Stimulated activated CD4-positive, alpha-beta T cell treated with anti-CD3 and anti-CD28 coated beads, Interleukin-4, amount 100 ng/mL, for 48 hours (primary cell): ENCODE results near the gene MFSD11.
"Not testable (repeated sequence)": the region's sequence is repeated elsewhere in the genome, so short reads cannot be mapped to it uniquely, and the experiment has no call there.

Source experiments
- DNase-seq, 2 donors: peaks; one replicate each; pipeline ENCODE4 v3.0.0-alpha.2; 2020; ENCODE audit warnings: low read depth in 2 of 2

Gene MFSD11

GRCh38 chr17:76797241-76797840 is 59.4 kb downstream of the MFSD11 start:
- DNase-seq = no peak

GRCh38 chr17:76801706-76802105 is 63.8 kb downstream of the MFSD11 start:
- no peak for DNase-seq

DNA sequence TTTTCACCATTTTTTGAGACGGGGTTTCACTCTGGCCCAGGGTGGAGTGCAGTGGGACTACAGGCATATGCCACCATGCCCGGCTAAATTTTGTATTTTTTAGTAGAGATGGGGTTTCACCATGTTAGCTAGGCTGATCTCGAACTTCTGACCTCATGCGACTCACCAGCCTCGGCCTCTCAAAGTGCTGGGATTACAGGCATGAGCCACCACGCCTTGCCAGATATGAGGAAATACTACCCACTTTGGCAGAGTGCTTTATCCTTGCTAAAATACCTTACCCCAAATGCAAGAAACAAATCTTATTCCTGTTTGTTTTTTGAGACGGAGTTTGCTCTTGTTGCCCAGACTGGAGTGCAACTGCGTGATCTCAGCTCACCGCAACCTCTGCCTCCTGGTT is 67.4 kb downstream of the MFSD11 start:
- DNase-seq = no peak

- not testable (repeated sequence) for DNase-seq
These were observed 68.2 kb downstream of the MFSD11 start for GRCh38 chr17:76806151-76806550.

- DNase-seq = peak in 1 of 2 donors; percentile 5
These were observed 68.8 kb downstream of the MFSD11 start for GRCh38 chr17:76806767-76807166.

DNA sequence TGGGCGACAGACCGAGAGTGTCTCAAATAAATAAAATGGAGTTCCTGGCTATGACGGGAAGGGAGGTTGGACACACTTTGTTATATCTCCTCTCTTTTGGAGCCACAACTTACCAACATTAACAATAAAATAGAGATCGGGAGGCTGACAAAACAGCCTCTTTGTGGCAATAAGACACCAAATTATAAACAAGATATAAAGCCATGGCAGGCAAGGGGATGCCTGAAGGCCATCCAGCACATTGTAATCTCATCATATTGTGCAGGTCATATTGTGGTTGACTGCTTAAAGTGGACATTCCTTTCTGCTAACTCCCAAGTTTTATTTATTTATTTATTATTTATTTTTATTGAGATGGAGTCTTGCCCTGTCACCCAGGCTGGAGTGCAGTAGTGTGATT is 70.4 kb downstream of the MFSD11 start:
- no peak for DNase-seq

GRCh38 chr17:76810956-76811355 is 73.0 kb downstream of the MFSD11 start:
- no peak for DNase-seq

- no peak for DNase-seq
These were observed 73.9 kb downstream of the MFSD11 start for GRCh38 chr17:76811834-76812233.

GRCh38 chr17:76812263-76812662 is 74.3 kb downstream of the MFSD11 start:
- DNase-seq = no peak

- DNase-seq = no peak
These were observed 75.0 kb downstream of the MFSD11 start for GRCh38 chr17:76812968-76813367.

- DNase-seq = not testable (repeated sequence)
These were observed 78.1 kb downstream of the MFSD11 start for GRCh38 chr17:76815907-76816589.

- peak; percentile 27 to 37 for DNase-seq
These were observed 78.7 kb downstream of the MFSD11 start for GRCh38 chr17:76816590-76817135.

- no peak for DNase-seq
These were observed 82.1 kb downstream of the MFSD11 start for GRCh38 chr17:76820039-76820438.

GRCh38 chr17:76820561-76820960 is 82.6 kb downstream of the MFSD11 start:
- DNase-seq = no peak

- no peak for DNase-seq
These were observed 84.4 kb downstream of the MFSD11 start for GRCh38 chr17:76822184-76822778.

DNA sequence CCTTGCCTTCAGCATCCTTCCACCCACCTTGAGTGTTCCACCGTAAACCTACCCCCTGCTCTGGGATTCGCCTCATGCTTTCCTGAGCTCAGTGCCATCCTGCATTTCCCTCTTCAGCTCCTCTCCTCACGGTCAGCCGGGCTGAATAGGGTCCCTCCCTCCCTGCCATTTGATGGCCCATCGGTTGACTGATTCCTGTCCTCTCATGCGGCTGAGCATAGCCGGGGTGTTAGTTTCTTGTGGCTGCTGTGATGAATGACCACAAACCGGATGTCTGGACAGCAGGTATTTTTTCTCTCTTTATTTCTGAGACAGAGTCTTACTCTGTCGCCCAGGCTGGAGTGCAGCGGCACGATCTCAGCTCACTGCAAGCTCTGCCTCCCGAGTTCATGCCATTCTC is 86.2 kb downstream of the MFSD11 start:
- no peak for DNase-seq

DNA sequence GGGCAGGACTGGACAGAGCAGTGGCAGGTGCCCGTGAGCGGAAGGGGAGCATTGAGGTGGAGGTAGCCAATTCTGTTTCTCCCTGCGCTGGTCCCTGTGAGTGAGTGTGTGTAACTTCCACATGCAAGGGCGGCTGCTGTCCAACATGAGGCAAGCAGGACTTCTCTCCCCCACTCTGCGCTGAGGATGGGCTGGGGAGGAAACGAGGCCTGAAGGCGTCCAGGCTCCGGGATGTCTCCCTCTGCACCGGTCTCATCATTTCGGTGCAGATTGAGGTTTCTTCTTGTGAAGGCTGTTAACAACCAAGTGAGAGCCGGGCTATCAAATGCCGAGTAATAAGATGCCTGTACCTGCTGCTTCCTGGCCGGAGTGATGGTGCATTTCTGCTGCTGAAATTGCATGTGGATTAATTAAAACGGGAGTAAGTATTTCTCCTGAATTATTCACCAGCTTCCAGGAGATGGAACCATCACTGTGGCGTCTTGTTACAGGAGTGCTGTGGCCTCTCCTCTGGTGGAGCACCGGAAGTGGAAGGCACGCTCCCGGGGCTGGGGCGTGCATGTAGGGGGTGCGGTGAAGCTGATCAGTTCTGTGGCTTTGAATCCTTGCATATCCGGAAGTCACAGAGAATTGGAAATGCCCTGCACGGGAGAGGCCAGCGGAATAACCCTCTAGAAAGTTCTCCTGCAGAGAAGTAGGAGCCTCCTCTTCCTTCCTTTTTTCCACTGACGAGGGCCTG is 88.6 kb downstream of the MFSD11 start:
- DNase-seq = no peak

GRCh38 chr17:76827736-76828135 is 89.8 kb downstream of the MFSD11 start:
- DNase-seq = no peak
